Measurements from ENCODE around the gene SOHLH1. TPM values are rescaled to one million over a fixed set of nuclear protein-coding genes. Genes with fewer than 3 reads are reported as not detected.

SOHLH1 gene, protein sequence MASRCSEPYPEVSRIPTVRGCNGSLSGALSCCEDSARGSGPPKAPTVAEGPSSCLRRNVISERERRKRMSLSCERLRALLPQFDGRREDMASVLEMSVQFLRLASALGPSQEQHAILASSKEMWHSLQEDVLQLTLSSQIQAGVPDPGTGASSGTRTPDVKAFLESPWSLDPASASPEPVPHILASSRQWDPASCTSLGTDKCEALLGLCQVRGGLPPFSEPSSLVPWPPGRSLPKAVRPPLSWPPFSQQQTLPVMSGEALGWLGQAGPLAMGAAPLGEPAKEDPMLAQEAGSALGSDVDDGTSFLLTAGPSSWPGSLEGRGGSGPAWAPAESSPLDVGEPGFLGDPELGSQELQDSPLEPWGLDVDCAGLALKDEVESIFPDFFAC
- total RNA-seq = not detected
- long read RNA-seq = 0 reads

DNA sequence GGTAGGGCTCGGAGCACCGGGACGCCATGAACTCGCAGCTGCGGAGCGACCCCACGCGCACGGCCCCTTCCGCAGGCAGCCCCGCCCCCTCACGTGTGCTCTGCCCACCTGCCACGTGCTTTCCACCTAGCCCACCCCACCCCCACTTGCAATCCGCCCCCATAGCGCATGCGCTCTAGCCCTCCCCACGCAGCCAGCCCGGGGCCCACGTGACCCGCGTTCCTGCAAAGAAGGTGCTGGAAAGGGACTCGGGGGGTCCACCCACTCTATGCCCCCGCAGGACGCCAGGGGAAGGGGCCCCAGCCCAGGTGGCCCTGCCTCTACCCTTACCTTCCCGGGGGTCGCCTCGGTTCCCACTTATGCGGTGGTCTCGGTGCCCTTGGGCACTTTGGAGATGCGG, at the start of gene SOHLH1:
TSS of gene SOHLH1 (minus strand) at position 42 of the 400 bp plus-strand sequence. CDS start at position 28, 14 bp downstream.
- no peak for DNase-seq
- intact Hi-C loops (cut with DNase I) = no loop called here
- ATAC-seq (ENCODE audit: poor library complexity) = no peak

DNA sequence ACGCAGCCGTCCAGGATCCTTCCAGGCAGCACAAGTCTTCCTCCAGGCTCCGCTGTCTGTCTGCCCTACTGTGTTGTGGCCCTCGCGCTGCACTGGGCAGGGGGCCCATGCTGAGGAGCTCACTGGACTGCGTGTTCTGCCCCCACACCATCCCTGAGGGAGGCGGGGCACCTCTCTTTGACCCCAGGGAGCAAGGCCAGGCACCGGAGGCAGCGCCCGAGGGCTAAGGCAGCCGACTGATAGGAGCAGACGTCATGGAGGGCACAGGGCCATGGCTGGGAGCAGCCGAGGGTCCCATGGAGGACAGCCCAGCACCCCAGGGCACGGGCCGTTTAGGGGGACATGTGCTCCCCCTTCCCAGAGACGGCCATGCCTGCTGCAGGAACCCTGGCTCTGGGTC, 49.4 kb upstream of the SOHLH1 start:
- no peak for ATAC-seq (ENCODE audit: poor library complexity)
- intact Hi-C loops (cut with DNase I) = no loop called here
- no peak for DNase-seq

GRCh38 chr9:135747311-135747710, 48.0 kb upstream of the SOHLH1 start:
- intact Hi-C loops (cut with DNase I) = no loop called here
- no peak for ATAC-seq (ENCODE audit: poor library complexity)
- DNase-seq = no peak

DNA sequence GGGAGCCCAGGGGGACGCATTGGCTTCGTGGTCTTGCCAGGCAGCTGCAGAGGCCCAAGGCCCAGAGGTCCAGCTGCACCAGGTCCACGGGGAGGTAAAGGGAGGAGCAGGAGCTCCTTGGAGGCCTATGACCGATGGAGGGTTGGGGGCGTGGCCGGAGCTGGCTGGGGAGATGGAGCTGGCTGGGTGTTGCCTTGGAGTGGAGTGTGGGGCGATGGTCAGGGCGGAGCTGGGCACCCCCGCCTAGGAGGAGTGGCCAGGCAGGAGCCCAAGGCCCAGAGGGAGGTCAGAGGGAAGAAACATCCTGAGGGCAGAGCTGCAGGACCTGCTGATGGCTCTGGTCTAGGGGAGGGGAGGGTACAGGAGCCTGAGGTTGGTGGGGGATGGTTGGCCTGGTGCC, 47.3 kb upstream of the SOHLH1 start:
- intact Hi-C loops (cut with DNase I) = no loop called here
- ATAC-seq (ENCODE audit: poor library complexity) = no peak

GRCh38 chr9:135745686-135746324, 46.5 kb upstream of the SOHLH1 start:
- DNase-seq = no peak
- intact Hi-C loops (cut with DNase I) = no loop called here
- ATAC-seq (ENCODE audit: poor library complexity) = no peak

More for the DNA sequence above, 47.3 kb upstream of the SOHLH1 start:
- no peak for DNase-seq

GRCh38 chr9:135745189-135745588, 45.9 kb upstream of the SOHLH1 start:
- DNase-seq = no peak
- no peak for ATAC-seq (ENCODE audit: poor library complexity)
- intact Hi-C loops (cut with DNase I) = no loop called here

GRCh38 chr9:135744333-135745070, 45.2 kb upstream of the SOHLH1 start:
- ATAC-seq (ENCODE audit: poor library complexity) (peak; percentile 18), DNase-seq (no peak)
- intact Hi-C loops (cut with DNase I) = no loop called here

GRCh38 chr9:135743546-135744332, 44.5 kb upstream of the SOHLH1 start:
- ATAC-seq (ENCODE audit: poor library complexity) = peak; percentile 89
- intact Hi-C loops (cut with DNase I) = no loop called here
- peak; percentile 76 for DNase-seq

- intact Hi-C loops (cut with DNase I) = no loop called here
- DNase-seq (no peak), ATAC-seq (ENCODE audit: poor library complexity) (no peak)
These were observed 43.7 kb upstream of the SOHLH1 start for GRCh38 chr9:135743021-135743420.

DNA sequence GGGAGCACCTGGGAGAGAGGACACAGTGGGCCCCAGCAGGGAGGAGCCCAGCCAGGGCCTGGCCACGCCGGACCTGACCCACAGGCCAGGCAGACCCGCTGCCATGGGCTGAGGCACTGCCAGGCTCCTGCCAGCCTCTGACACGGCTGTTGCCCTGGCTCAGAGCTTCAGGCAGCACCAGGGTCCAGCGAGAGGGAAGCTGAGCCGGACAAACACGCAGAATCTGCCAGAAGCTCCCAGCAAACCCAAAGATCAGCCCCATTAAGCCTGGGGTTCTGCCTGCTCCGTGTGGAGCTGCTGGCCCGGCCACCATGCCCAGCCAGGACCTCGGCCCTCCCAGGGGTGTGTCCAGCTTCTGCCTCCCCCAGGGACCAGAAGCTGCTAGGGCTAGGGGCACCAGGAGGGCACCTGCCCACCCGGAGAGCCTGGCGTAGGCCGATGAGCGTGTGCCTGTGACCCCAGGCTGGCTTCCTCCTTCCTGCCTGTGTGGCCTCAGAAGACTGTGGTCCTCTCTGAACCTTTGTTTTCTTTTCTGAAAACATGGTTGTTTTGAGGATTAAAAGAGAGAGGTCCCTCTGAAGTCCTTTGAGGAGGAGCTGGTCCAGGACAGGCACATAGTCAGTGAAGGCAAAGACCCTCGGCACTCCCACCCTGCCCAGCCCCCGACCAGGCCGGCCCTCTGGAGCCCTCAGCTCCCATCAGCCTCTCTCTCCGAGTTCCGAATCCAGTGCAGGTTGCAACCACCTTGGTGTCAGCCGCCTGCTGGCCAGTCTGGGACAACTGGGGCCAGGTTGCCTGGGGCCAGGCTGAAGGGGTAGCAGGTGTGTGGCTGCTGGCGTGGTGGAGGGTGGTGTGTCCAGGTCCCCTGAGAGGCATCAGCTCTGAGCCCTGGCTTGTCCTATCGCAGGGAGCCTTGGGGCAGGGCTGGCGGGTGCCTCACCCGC, 42.3 kb upstream of the SOHLH1 start:
- ATAC-seq (ENCODE audit: poor library complexity) = no peak
- intact Hi-C loops (cut with DNase I) = no loop called here
- DNase-seq = no peak

DNA sequence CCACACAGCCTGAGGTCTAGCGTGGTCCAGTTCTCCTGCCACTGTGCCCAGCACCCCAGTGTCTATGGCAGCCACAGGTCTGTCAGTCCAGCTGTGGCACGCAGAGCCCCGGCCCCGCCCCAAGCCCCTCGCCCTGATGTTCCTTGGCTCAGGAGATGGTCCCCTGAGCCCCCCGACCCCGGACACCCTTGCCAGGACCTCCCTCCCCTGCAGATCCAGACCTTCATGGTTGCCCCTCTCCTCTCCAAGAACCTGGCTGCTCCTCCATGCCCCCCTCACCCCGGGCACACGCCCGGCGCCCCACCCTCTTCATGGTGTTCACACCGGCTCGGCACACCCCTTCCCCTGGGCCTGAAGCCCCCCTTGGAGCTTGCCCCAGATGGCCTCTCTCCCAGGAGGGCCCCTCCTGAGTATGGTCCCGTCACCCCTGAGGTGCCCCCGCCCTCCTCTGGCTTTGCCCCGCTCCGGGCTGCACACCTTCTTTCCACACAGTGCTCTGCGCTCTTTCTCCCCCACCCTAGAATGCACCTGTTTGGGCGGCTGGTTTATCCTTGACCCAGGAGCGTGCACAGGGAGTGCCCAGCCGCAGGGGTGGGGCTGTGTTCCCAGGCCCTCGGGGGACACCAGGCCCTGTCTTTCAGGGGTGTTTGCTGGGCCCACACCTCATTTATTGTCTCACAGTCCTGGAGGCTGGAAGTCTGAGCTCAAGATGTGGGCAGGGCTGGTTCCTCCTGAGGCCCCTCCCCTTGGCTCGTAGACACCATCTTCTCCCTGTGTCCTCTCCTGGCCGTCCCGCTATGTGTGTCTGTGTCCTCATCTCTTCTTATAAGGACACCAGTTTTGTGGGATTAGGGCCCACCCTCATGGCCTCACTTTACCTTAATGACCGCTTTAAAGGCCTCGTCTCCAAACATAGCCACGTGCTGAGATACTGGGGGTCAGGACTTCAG, 40.3 kb upstream of the SOHLH1 start:
- intact Hi-C loops (cut with DNase I) = no loop called here
- DNase-seq = no peak
- no peak for ATAC-seq (ENCODE audit: poor library complexity)

DNA sequence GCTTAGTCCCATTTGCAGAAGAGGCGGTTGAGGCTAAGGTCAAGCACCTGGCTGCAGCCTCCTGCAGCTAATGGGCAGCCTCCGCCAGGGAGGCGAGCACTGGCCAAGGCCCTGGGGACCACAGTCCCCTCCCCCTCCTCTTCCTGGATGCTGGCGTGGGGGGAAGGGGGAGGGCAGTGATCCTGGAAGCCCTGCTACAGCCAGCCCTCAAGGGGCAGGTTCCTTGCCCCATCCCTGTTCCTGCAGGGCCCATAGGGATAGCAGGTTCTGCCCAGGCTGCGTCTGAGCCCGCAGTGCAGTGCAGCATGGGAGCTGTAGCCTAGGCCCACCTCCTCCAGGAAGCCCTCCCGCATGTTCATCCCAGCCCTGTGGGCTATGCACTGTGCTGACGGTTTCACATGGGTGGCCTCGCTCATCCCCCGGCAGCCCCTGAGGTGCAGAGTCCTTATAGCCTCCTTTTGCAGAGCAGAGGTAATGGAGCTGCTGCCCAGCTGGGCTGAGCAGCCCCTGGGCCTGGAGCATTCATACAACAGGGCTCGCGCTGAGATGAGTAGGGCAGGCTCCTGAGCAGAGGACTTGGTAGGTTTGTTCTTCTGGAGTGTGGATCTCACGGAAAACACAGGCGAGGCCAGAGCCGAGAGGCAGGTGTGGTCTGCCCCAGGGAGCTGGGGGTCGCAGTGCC, 38.7 kb upstream of the SOHLH1 start:
- no peak for ATAC-seq (ENCODE audit: poor library complexity)
- DNase-seq = no peak
- intact Hi-C loops (cut with DNase I) = no loop called here

DNA sequence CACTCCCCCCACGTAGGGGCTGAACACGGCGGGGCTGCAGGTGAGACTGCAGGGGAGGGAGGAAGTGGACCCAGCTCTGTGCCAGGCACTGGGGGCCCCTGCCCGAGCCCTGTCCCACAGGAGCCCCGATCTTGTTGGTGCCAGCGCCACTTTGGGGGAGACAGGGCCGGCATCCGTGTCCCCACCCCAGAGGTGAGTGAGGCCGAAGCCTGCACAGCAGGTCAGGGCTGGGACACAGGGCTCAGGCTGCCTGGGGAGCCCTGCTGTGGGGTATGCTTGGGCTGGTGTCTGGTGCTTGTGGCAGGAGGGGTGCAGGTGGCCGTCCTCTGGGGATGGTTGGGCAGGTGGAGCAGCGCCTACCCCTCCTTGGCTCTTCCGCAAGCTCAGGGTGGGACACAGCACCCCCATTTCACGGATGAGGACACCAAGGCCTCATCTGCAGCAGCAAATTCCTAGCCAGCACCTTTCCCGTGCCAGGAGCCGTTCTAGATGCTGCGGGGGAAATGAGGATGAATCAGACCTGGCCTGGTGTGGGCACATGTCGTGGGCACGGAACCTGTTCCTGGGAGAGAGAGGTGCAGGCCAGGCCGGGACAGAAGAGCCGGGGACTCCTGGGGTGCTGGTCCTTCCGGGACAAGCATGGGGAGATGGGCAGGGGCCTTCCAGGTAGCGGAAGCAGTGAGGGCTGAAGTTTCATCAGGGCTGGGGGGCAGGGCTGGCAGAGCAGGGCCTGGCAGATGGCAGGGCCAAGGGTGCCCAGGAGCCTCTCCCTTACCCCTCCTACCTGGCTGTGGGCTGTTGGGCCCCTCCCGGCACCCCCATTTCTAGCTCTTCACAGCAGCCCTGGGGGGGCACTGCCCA, 37.9 kb upstream of the SOHLH1 start:
- intact Hi-C loops (cut with DNase I) = no loop called here

GRCh38 chr9:135736272-135736978, 37.1 kb upstream of the SOHLH1 start:
- DNase-seq (no peak), ATAC-seq (ENCODE audit: poor library complexity) (no peak)
- intact Hi-C loops (cut with DNase I) = no loop called here

More for the DNA sequence above, 37.9 kb upstream of the SOHLH1 start:
- ATAC-seq (ENCODE audit: poor library complexity) (no peak), DNase-seq (no peak)
